Karpas-422 (cell line): ENCODE measurements around the gene GRK5. TPM values are rescaled to one million over a fixed set of nuclear protein-coding genes. Genes with fewer than 3 reads are reported as not detected.

ENCODE experiments used
- DNase-seq: peaks from one replicate; pipeline ENCODE4 v3.0.0-alpha.2; 2015
- H2AFZ ChIP-seq: fragments of 200-600 bp; sonication (generic); 2 replicates; pipeline ENCODE4 v1.6.1; 2014; ENCODE audit warnings: antibody characterized with exemption, low read length, mixed read lengths
- H3K27ac ChIP-seq: fragments of 200-600 bp; sonication (generic); 2 replicates; pipeline ENCODE4 v1.5.1; 2014; ENCODE audit warnings: mild to moderate bottlenecking, low read length, moderate library complexity
- H3K27me3 ChIP-seq: fragments of 200-600 bp; sonication (generic); 2 replicates; pipeline ENCODE4 v1.6.1; 2014; ENCODE audit warnings: low read length, mixed read lengths
- H3K36me3 ChIP-seq: fragments of 200-600 bp; sonication (generic); 2 replicates; pipeline ENCODE4 v1.6.1; 2014; ENCODE audit warnings: low read length, mixed read lengths; ENCODE audit not compliant: insufficient read depth
- H3K4me1 ChIP-seq: fragments of 200-600 bp; sonication (generic); 2 replicates; pipeline ENCODE4 v1.6.1; 2014; ENCODE audit warnings: mild to moderate bottlenecking, low read length, mixed read lengths
- H3K4me2 ChIP-seq: fragments of 200-600 bp; sonication (generic); 2 replicates; pipeline ENCODE4 v1.6.1; 2014; ENCODE audit warnings: low read length, low read depth, mild to moderate bottlenecking; ENCODE audit not compliant: poor library complexity, severe bottlenecking
- H3K4me3 ChIP-seq: fragments of 200-600 bp; sonication (generic); 2 replicates; pipeline ENCODE4 v1.5.1; 2014; ENCODE audit warnings: mild to moderate bottlenecking, antibody characterized with exemption, low read length, mixed read lengths
- H3K79me2 ChIP-seq: fragments of 200-600 bp; sonication (generic); 2 replicates; pipeline ENCODE4 v1.6.1; 2014; ENCODE audit warnings: mild to moderate bottlenecking, low read length, mixed read lengths
- H3K9ac ChIP-seq: fragments of 200-600 bp; sonication (generic); 2 replicates; pipeline ENCODE4 v1.6.0; 2014; ENCODE audit warnings: low read length
- H3K9me2 ChIP-seq: fragments of 200-600 bp; sonication (generic), shearing (Covaris generic); replicated peaks from 2 replicates; pipeline ENCODE4 v1.6.0; 2014; ENCODE audit warnings: mild to moderate bottlenecking, low read length, moderate library complexity; ENCODE audit not compliant: insufficient read depth
- H3K9me3 ChIP-seq: fragments of 300-700, 200-600 bp; sonication (generic); 2 replicates; pipeline ENCODE4 v1.6.1; 2014; ENCODE audit warnings: low read length, mixed read lengths
- H4K20me1 ChIP-seq: fragments of 200-600 bp; sonication (generic); 2 replicates; pipeline ENCODE4 v1.6.1; 2014; ENCODE audit warnings: mild to moderate bottlenecking, antibody characterized with exemption, low read length, low read depth; ENCODE audit not compliant: insufficient read depth
- total RNA-seq: library from RNA; depleted of rRNA; stranded (reverse); fragments of >200 nt; shearing (Covaris generic); gene quantifications from 2 replicates; pipeline ENCODE4 v1.2.3, GENCODE V29; 2014; ENCODE audit warnings: low replicate concordance

GRK5 gene
- total RNA-seq, 1 experiment from 2014 or later: 4.5 TPM

DNA sequence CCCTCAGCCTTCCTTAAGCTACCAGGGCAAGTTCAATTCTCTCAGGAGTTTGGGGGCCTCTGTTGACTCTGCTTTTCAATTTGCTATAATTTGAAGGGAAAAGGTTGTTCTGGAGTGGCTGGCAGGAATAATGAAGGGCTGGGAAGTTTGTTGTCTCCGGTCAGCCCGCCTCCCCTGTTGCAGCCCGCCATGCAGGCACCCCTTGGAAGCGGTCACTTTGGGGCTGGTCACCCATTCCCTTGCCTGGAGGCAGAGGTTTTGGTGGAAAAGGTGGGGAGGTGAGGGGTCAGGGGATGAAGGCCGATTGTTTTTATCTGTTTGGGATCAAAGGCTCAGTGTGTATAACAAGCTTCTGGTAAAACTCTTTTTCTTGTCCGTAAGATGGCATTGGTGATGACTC is 79.1 kb downstream of the GRK5 start:
- Histone ChIP-seq H3K27me3 (no peaks in the 10 kb centered on the region), H3K9me3 (no peaks in the 10 kb centered on the region), H2AFZ (no peak overlapping the region), H3K4me2 (no peak overlapping the region), H3K79me2 (no peaks in the 10 kb centered on the region), H3K36me3 (no peaks in the 10 kb centered on the region), H3K9ac (no peak overlapping the region), H3K27ac (no peak overlapping the region), H4K20me1 (peaks cover 21% of the 10 kb centered on the region; the same call in 1 of the 2 replicates), H3K4me3 (no peak overlapping the region), H3K9me2 (no peaks in the 10 kb centered on the region), H3K4me1 (peaks cover 25% of the 10 kb centered on the region)
- DNase-seq: no peak

DNA sequence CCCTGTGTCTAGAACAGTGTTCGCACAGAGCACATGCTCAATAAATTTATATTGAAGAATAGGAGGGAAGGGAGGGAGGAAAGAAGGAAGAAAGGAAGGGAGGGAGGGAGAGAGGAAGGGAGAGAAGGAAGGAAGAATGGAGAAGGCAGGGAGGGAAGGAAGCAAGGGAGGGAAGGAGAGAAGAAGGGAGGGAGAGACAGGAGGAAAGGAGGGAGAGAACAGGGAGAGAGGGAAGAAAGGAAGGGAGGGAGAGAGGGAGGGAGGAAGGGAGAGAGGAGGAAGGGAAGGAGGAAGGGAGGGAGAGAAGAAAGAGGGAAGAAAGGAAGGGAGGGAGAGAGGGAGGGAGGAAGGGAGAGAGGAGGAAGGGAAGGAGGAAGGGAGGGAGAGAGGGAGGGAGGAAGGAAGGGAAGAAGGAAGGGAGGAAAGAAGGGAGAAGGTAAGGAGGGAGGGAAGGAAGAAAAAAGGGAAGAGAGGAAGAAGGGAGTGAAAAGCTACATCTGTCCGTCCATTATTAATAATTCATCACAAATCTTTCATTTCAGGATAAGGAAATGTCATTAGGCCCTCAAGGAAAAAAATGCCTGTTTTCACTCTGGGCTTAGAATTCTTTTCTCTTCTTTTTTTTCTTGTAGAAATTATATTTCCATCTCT is 79.7 kb downstream of the GRK5 start:
- no peak overlapping the region for H2AFZ ChIP-seq
- H4K20me1 ChIP-seq: peaks cover 15% of the 10 kb centered on the region; the same call in 1 of the 2 replicates
- H3K9me2 ChIP-seq: no peaks in the 10 kb centered on the region
- no peak overlapping the region for H3K4me3 ChIP-seq
- DNase-seq: no peak
- no peaks in the 10 kb centered on the region for H3K27me3 ChIP-seq
- H3K9ac ChIP-seq: no peak overlapping the region
- no peaks in the 10 kb centered on the region for H3K36me3 ChIP-seq
- no peaks in the 10 kb centered on the region for H3K9me3 ChIP-seq
- no peak overlapping the region for H3K4me2 ChIP-seq
- peaks cover 31% of the 10 kb centered on the region for H3K4me1 ChIP-seq
- no peaks in the 10 kb centered on the region for H3K79me2 ChIP-seq
- no peak overlapping the region for H3K27ac ChIP-seq

DNA sequence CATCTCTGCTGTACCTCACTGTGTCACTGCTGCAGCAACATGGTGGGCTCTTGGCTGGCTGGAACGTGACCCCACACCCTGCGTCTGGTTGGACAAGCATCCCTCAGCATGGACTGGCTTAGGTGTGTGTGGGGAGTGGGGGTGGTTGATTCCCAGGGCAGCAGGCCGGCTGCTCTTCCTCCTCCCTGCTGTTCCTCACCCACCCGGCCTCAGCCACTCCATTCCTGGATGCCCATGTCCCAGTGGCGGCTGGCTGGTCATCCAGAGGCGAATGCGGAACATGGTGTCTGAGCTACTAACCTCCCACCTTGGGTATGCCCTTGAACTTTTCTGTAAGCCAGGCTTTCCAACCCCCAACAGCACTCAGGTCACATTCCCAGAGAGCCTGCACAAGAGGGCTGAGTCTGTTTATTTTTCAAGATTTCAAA is 81.2 kb downstream of the GRK5 start:
- Histone ChIP-seq H3K9me2 (no peaks in the 10 kb centered on the region), H3K4me2 (no peak overlapping the region), H3K9ac (no peak overlapping the region), H3K27ac (no peak overlapping the region), H4K20me1 (0 out of 2 replicates have a peak, but pooled peaks cover 11% of the 10 kb centered on the region), H3K27me3 (no peaks in the 10 kb centered on the region), H2AFZ (no peak overlapping the region), H3K36me3 (no peaks in the 10 kb centered on the region), H3K79me2 (no peaks in the 10 kb centered on the region), H3K4me1 (peaks cover 39% of the 10 kb centered on the region), H3K4me3 (no peak overlapping the region), H3K9me3 (no peaks in the 10 kb centered on the region)
- no peak for DNase-seq

DNA sequence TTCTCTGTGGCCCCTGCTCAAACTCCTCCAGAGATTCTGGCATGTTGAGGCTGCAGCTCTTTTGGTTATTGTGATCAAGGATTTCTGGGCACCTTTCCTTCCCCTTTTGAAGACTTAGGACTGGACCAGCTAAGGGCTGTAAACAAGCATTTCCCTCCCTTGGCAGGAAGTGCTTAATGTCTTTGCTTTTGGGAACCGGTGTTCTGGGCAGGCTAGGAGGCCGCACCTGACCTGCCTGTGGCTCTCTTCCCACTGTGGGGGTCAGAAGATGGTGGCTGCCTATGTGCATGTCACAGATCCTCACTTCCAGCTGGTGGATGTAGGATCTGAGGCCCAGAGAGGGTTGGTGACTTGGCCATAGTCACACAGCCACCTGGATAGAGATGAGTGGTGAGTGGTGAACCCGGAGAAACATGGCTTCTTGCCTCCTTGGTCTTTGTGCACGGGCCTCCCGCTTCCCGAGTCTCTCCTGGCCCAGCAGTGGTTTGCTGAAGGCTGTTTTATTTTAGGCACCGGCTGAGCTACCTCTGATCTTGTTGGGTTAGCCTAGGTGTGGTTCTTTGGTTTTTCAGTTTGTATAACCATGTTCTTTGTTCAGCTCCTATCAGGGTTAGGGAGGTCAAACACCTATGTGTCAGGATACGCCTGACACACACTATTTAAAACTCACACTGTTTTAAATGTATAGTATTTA is 82.0 kb downstream of the GRK5 start:
- no peak overlapping the region for H3K4me2 ChIP-seq
- DNase-seq: no peak
- H3K36me3 ChIP-seq: no peaks in the 10 kb centered on the region
- 0 out of 2 replicates have a peak, but pooled peaks cover 11% of the 10 kb centered on the region for H4K20me1 ChIP-seq
- peaks cover 32% of the 10 kb centered on the region for H3K4me1 ChIP-seq
- no peaks in the 10 kb centered on the region for H3K27me3 ChIP-seq
- no peaks in the 10 kb centered on the region for H3K79me2 ChIP-seq
- H3K9me3 ChIP-seq: no peaks in the 10 kb centered on the region
- H3K27ac ChIP-seq: no peak overlapping the region
- no peak overlapping the region for H3K4me3 ChIP-seq
- H3K9me2 ChIP-seq: no peaks in the 10 kb centered on the region
- H2AFZ ChIP-seq: no peak overlapping the region
- no peak overlapping the region for H3K9ac ChIP-seq

DNA sequence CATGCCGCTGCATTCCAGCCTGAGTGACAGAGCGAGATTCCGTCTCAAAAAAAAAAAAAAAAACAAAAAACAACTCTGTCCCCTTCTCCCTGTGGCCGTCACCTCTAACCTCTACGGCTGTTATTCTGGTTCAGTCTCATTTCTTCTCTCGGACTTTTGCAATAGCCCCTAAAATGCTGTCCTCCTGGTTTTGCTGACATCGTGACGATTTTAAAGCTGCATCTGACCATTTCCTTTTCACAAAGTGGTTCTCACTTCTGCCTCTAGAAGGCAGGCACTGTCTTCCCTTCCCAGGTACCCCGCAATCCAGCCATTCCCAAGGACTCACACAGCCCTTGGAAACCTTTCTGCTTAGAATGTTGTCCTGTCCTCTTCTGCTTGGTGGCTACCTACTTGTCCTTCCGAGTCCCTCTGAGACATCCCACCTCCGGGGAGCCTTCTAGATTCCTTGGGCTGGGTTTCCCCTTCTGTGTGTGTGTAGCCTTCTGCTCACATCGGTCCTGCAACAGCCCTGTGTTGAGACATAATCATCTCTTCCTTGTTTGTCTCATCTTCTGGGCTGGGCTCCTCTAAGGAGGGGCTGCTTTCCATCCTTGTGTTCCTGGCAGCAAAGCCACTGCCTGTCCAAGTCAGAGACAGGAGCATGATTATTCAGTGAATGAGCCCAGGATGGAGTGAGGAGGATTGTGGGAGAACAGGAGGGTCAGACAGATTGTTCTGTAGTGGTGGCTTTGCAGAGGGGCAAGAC is 83.1 kb downstream of the GRK5 start:
- DNase-seq: no peak
- Histone ChIP-seq H3K79me2 (no peaks in the 10 kb centered on the region), H3K4me1 (peaks cover 30% of the 10 kb centered on the region), H3K27ac (no peak overlapping the region), H3K9me2 (no peaks in the 10 kb centered on the region), H3K27me3 (no peaks in the 10 kb centered on the region), H4K20me1 (0 out of 2 replicates have a peak, but pooled peaks cover under 1% of the 10 kb centered on the region), H3K9me3 (no peaks in the 10 kb centered on the region), H2AFZ (no peak overlapping the region), H3K4me3 (no peak overlapping the region), H3K36me3 (no peaks in the 10 kb centered on the region), H3K9ac (no peak overlapping the region), H3K4me2 (no peak overlapping the region)

DNA sequence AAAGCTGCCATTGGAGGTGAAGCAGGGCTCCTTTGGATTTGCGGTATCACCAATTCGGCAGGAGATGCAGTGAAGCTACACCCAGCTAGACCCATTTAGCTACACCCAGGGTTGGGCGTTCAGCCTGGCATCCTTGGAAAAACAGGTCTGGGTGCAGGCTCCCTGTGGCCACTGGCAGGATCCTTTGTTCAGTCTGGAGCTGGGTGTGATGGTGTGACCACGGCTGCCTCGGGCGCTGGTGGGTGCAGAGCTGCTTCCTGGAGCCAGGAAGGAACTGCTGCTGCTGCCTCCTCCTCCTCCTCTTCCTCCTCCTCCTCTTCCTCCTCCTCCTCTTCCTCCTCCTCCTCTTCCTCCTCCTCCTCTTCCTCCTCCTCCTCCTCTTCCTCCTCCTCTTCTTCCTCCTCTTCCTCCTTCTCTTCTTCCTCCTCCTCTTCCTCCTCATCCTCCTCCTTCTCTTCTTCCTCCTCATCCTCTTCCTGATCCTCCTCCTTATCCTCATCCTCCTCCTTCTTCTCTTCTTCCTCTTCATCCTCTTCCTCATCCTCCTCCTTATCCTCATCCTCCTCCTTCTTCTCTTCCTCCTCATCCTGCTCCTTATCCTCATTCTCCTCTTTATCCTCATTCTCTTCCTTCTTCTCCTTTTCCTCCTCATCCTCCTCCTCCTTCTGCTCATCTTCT is 84.0 kb downstream of the GRK5 start:
- no peaks in the 10 kb centered on the region for H3K9me3 ChIP-seq
- H3K27ac ChIP-seq: no peak overlapping the region
- H3K27me3 ChIP-seq: no peaks in the 10 kb centered on the region
- no peaks in the 10 kb centered on the region for H3K79me2 ChIP-seq
- H3K9me2 ChIP-seq: no peaks in the 10 kb centered on the region
- H3K4me2 ChIP-seq: peak overlapping the region; percentile 44
- no peak for DNase-seq
- no peak overlapping the region for H3K9ac ChIP-seq
- peaks cover 30% of the 10 kb centered on the region for H3K4me1 ChIP-seq
- no peak overlapping the region for H3K4me3 ChIP-seq
- H2AFZ ChIP-seq: no peak overlapping the region
- H3K36me3 ChIP-seq: no peaks in the 10 kb centered on the region
- no peaks in the 10 kb centered on the region for H4K20me1 ChIP-seq

DNA sequence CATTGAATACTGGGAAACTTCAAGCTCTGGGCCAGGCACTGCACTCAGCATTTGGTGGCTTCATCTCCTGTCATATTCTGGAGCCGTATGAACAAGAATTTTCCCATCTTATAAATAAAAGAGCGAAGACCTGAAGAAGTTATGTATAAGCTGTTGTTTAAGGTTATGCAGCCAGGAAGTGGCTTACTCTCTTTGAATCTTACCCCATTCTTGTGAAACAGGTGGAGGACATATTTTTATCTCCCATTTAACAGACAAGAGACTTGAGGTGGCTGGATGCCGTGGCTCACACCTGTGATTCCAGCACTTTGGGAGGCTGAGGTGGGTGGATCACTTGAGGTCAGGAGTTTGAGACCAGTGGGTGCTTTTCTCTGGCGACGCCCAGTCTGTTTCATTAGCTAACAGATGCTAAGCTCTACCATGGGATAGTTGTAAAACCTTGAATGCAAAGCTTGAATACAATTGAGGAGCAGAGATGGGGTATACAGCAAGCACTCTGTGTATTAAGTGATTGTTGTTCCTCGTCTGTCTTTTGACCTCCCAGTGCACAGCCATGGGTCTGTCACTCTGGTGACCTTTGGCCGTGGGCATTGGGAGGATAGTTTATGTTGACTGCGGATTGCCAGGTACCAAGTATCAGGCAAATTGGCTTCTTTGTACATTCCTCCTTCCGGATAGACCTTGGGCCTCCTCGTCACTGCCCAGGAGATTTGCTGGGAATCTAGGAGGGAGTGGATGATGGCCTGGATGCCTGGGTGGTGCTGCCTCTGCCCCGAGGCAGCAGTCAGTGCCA is 85.8 kb downstream of the GRK5 start:
- H3K9ac ChIP-seq: no peak overlapping the region
- peaks cover 30% of the 10 kb centered on the region for H3K4me1 ChIP-seq
- no peaks in the 10 kb centered on the region for H3K79me2 ChIP-seq
- H4K20me1 ChIP-seq: no peaks in the 10 kb centered on the region
- H3K4me2 ChIP-seq: peak overlapping the region; percentile 44
- H3K9me2 ChIP-seq: no peaks in the 10 kb centered on the region
- DNase-seq: no peak
- no peak overlapping the region for H3K27ac ChIP-seq
- H3K27me3 ChIP-seq: no peaks in the 10 kb centered on the region
- no peaks in the 10 kb centered on the region for H3K9me3 ChIP-seq
- no peak overlapping the region for H3K4me3 ChIP-seq
- H3K36me3 ChIP-seq: no peaks in the 10 kb centered on the region
- no peak overlapping the region for H2AFZ ChIP-seq
